Thoracic aorta endothelial cell (primary cell): Measurements from ENCODE around the gene RGL4. TPM values are rescaled to one million over a fixed set of nuclear protein-coding genes. Genes with fewer than 3 reads are reported as not detected.

Source experiments
- total RNA-seq: library from RNA; depleted of rRNA; stranded (reverse); fragments of >200 nt; gene quantifications from 2 replicates; pipeline ENCODE4 v1.2.3, GENCODE V29; 2012

RGL4 gene, protein sequence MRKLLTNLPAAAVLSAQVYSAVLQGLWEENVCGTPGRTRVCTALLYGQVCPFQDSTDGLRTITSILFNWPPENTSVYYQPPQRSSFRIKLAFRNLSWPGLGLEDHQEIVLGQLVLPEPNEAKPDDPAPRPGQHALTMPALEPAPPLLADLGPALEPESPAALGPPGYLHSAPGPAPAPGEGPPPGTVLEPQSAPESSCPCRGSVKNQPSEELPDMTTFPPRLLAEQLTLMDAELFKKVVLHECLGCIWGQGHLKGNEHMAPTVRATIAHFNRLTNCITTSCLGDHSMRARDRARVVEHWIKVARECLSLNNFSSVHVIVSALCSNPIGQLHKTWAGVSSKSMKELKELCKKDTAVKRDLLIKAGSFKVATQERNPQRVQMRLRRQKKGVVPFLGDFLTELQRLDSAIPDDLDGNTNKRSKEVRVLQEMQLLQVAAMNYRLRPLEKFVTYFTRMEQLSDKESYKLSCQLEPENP
- not detected in 2 replicates for total RNA-seq

GRCh38 chr22:23690713-23691112, at the start of gene RGL4:
RGL4 (plus strand) TSS chr22:23691013; CDS start chr22:23692031, 1,018 bp downstream.

Other genes with a start within 250 kb of the RGL4 start
- gene IGLL1, start 110.7 kb upstream of the RGL4 start, total RNA-seq, result not detected in 2 replicates
- not detected in 2 replicates for gene DRICH1, start 58.7 kb upstream of the RGL4 start, total RNA-seq
- gene ZNF70, start 60.1 kb downstream of the RGL4 start, total RNA-seq, result 5.6 and 6.3 TPM in 2 replicates
- gene VPREB3, start 63.4 kb downstream of the RGL4 start, total RNA-seq, result not detected in 2 replicates
- gene C22orf15, start 72.0 kb downstream of the RGL4 start, total RNA-seq, result 0.13 and 0.36 TPM in 2 replicates
- gene CHCHD10, start 77.0 kb downstream of the RGL4 start, total RNA-seq, result 12.6 and 15.6 TPM in 2 replicates
- gene MMP11, start 81.8 kb downstream of the RGL4 start, total RNA-seq, result 4.8 and 5.3 TPM in 2 replicates
- 74.9 and 78.7 TPM in 2 replicates for gene SMARCB1, start 96.0 kb downstream of the RGL4 start, total RNA-seq
- gene DERL3, start 148.0 kb downstream of the RGL4 start, total RNA-seq, result 0.66 and 0.93 TPM in 2 replicates
- 5.6 and 7.0 TPM in 2 replicates for gene SLC2A11, start 166.9 kb downstream of the RGL4 start, total RNA-seq
- gene MIF, start 203.4 kb downstream of the RGL4 start, total RNA-seq, result 129 and 229 TPM in 2 replicates